ENCODE measurements around the gene AFAP1L2. TPM values are rescaled to one million over a fixed set of nuclear protein-coding genes. Genes with fewer than 3 reads are reported as not detected.

Gene AFAP1L2
- polyA plus RNA-seq, 1 donor from 2014 or later, result 0.88 TPM

DNA sequence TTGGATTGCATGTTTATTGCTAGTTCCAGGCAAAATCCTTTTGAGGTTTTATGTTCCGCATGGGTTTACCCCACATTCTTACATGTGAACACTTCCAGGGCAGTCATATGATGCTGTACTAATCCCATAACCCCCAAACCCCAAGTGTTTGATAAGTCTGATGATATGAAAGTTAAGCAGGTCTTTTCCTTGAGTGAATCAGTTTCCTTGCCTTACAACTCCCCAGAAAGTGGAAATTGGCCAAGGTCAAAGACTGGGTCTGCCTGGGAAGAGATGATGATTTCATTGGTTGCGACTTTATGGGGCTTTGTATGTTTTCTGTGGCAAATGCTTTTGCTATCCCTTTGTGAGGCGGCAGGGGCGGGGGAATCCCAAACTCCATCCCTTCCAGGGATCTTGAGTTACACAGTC, 24.7 kb downstream of the AFAP1L2 start:
- Histone ChIP-seq H3K27me3 (ENCODE audit: insufficient read depth, low read depth, low read length) (no peaks in the 10 kb centered on the region), H3K79me2 (replicated peaks; ENCODE audit: insufficient read depth, low read length) (no peaks in the 10 kb centered on the region), H3K4me3 (ENCODE audit: low read length) (no peak overlapping the region), H3K36me3 (ENCODE audit: insufficient read depth, low read length) (no peaks in the 10 kb centered on the region), H3K9me3 (ENCODE audit: low read length) (no peaks in the 10 kb centered on the region), H3K4me2 (ENCODE audit: low read length) (no peak overlapping the region), H3K9ac (ENCODE audit: low read length) (no peak overlapping the region), H3K9me2 (ENCODE audit: insufficient read depth, low read length) (no peaks in the 10 kb centered on the region), H3K27ac (ENCODE audit: low read length) (no peak overlapping the region), H3F3A (ENCODE audit: insufficient read depth, low read length, poor library complexity, severe bottlenecking) (no peaks in the 10 kb centered on the region), H4K20me1 (ENCODE audit: insufficient read depth) (no peaks in the 10 kb centered on the region), H2AFZ (ENCODE audit: low read depth, low read length) (no peak overlapping the region)
- TF ChIP-seq EZH2 (IDR thresholded peaks at IDR 0.05; ENCODE audit: borderline replicate concordance, insufficient read depth, low read length, poor library complexity, severe bottlenecking) (no peak), TAF1 (IDR thresholded peaks at IDR 0.05; ENCODE audit: low read depth) (no peak), RAD21 (conservative IDR thresholded peaks at IDR 0.05) (no peak), POLR2AphosphoS5 (IDR thresholded peaks at IDR 0.05) (no peak), CTCF (IDR thresholded peaks at IDR 0.05; ENCODE audit: poor library complexity, severe bottlenecking) (no peak), SMC3 (conservative IDR thresholded peaks at IDR 0.05; ENCODE audit: poor library complexity) (no peak), MXI1 (conservative IDR thresholded peaks at IDR 0.05; ENCODE audit: poor library complexity, severe bottlenecking) (no peak), REST (IDR thresholded peaks at IDR 0.05; ENCODE audit: borderline replicate concordance) (no peak), EP300 (conservative IDR thresholded peaks at IDR 0.05; ENCODE audit: poor library complexity, severe bottlenecking) (no peak)

GRCh38 chr10:114376523-114376922, 27.8 kb downstream of the AFAP1L2 start:
- Histone ChIP-seq H3K9me3 (ENCODE audit: low read length) (no peaks in the 10 kb centered on the region), H2AFZ (ENCODE audit: low read depth, low read length) (no peak overlapping the region), H4K20me1 (ENCODE audit: insufficient read depth) (no peaks in the 10 kb centered on the region), H3F3A (ENCODE audit: insufficient read depth, low read length, poor library complexity, severe bottlenecking) (no peaks in the 10 kb centered on the region), H3K27me3 (ENCODE audit: insufficient read depth, low read depth, low read length) (no peaks in the 10 kb centered on the region), H3K4me2 (ENCODE audit: low read length) (no peak overlapping the region), H3K27ac (ENCODE audit: low read length) (no peak overlapping the region), H3K9me2 (ENCODE audit: insufficient read depth, low read length) (no peaks in the 10 kb centered on the region), H3K79me2 (replicated peaks; ENCODE audit: insufficient read depth, low read length) (no peaks in the 10 kb centered on the region), H3K4me3 (ENCODE audit: low read length) (no peak overlapping the region), H3K36me3 (ENCODE audit: insufficient read depth, low read length) (no peaks in the 10 kb centered on the region), H3K9ac (ENCODE audit: low read length) (no peak overlapping the region)
- peak; percentile 73 for TF ChIP-seq REST (IDR thresholded peaks at IDR 0.05; ENCODE audit: borderline replicate concordance)
- no peak for TF ChIP-seq RAD21 (conservative IDR thresholded peaks at IDR 0.05)

Data from neural cell (in vitro differentiated cells).